T-helper 2 cell treated with Interferon-gamma antibody and Interleukin-4, amounts not matched to agents 5 μg/mL and 100 μg/mL, for 36 hours (primary cell): ENCODE results near the gene EPHA8.

Source experiments
- DNase-seq: peaks from one replicate; pipeline ENCODE4 v3.0.0; 2021; ENCODE audit warnings: low spot score
- H3K27ac Mint-ChIP-seq: one replicate; pipeline ENCODE4 v1.8.0; 2021; ENCODE audit warnings: mild to moderate bottlenecking, mixed read lengths
- H3K27me3 Mint-ChIP-seq: one replicate; pipeline ENCODE4 v1.8.0; 2021; ENCODE audit warnings: low read depth, mixed read lengths
- H3K36me3 Mint-ChIP-seq: one replicate; pipeline ENCODE4 v1.8.0; 2021; ENCODE audit warnings: low read depth, mixed read lengths
- H3K4me1 Mint-ChIP-seq: one replicate; pipeline ENCODE4 v1.8.0; 2021; ENCODE audit warnings: low read depth, mixed read lengths
- H3K4me3 Mint-ChIP-seq: one replicate; pipeline ENCODE4 v1.8.0; 2022; ENCODE audit warnings: mild to moderate bottlenecking, moderate library complexity, mixed read lengths
- H3K9me3 Mint-ChIP-seq: one replicate; pipeline ENCODE4 v1.8.0; 2021; ENCODE audit warnings: mixed read lengths

EPHA8 gene

DNA sequence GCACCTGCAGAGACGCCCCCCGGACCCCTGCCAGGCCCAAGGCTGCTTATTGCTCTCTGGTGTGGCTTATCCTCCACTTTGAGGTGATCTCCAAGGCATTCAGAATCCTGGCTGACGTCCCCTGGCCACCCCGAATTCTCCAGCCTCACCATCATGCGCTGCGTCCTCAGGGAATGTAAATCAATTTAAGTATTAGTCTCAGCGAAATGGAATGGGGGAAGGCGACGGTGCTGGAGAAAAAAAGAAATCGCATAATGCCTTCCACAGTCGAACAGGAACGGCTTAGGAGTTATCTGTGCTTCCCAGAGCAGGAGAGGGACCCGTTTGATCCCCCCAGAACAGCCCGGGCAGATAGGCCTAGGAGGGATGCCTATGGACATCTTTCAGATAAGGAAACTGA is 2.9 kb downstream of the EPHA8 start:
- no peaks in the 10 kb centered on the region for H3K36me3 Mint-ChIP-seq
- no peaks in the 10 kb centered on the region for H3K4me1 Mint-ChIP-seq
- peaks cover 31% of the 10 kb centered on the region for H3K27me3 Mint-ChIP-seq
- no peak for DNase-seq
- H3K4me3 Mint-ChIP-seq: no peak overlapping the region
- no peaks in the 10 kb centered on the region for H3K9me3 Mint-ChIP-seq
- no peak overlapping the region for H3K27ac Mint-ChIP-seq

DNA sequence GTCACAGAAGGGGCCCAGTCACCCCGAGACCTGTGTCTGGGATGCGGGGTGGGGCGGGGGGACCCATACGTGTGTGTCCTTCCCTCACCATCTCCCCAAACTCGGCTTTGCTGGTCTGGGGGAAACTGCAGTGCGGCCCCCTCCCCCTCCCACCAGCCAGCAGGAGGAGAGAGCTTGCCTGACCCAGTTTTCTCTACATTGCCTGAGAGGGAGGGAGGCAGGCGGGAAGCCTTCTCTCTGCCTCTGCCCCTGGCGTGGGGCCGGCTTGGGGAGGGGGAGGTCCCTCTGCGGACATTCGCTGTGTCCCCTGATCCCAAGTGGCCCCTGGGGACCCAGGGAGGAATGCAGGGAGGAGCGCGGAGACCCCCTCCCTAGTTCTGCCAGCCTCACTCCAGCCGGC is 3.9 kb downstream of the EPHA8 start:
- DNase-seq: no peak
- no peaks in the 10 kb centered on the region for H3K4me1 Mint-ChIP-seq
- H3K9me3 Mint-ChIP-seq: no peaks in the 10 kb centered on the region
- no peaks in the 10 kb centered on the region for H3K36me3 Mint-ChIP-seq
- no peak overlapping the region for H3K27ac Mint-ChIP-seq
- H3K27me3 Mint-ChIP-seq: peaks cover 21% of the 10 kb centered on the region
- H3K4me3 Mint-ChIP-seq: no peak overlapping the region

DNA sequence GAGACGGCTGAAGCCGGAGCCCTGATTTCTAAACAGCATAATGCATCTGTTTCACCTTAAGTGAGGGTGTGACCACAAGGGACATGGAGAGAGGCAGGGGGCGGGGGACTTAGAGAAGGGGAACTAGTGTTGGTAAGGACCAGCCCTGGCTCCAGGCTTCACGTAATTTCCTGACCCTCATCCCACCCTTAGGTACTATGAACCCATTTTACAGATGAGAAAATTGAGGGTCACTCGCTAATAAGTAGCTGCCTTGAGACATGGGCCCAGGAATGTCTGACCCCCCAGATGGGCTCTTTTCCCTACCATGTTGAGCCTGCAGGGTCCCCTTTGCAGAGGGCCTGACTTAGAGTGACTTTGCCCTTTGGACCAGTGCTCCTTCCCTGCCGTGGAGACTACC is 4.7 kb downstream of the EPHA8 start:
- Mint-ChIP-seq H3K27me3 (peaks cover 13% of the 10 kb centered on the region), H3K4me1 (no peaks in the 10 kb centered on the region), H3K27ac (no peak overlapping the region), H3K9me3 (no peaks in the 10 kb centered on the region), H3K4me3 (no peak overlapping the region), H3K36me3 (no peaks in the 10 kb centered on the region)
- no peak for DNase-seq

DNA sequence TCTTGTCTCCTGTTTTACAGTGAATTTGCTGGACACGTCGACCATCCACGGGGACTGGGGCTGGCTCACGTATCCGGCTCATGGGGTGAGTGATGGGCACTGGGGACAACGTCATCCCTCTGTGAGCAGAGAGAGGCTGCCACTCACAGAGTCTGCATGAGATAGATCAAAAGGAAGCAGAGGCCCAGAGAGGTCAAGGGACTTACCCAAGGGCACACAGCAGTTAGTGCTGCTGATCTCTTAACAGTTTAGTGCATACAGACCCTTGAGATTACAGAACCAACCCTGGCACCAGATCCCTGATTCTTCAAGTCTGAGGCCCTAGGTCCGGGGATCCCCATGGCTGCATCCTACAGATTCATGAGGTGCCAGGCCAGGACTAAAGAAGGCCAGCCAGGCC is 6.0 kb downstream of the EPHA8 start:
- Mint-ChIP-seq H3K4me1 (no peaks in the 10 kb centered on the region), H3K36me3 (no peaks in the 10 kb centered on the region), H3K27ac (no peak overlapping the region), H3K27me3 (peaks cover 7% of the 10 kb centered on the region), H3K9me3 (no peaks in the 10 kb centered on the region), H3K4me3 (no peak overlapping the region)
- no peak for DNase-seq

DNA sequence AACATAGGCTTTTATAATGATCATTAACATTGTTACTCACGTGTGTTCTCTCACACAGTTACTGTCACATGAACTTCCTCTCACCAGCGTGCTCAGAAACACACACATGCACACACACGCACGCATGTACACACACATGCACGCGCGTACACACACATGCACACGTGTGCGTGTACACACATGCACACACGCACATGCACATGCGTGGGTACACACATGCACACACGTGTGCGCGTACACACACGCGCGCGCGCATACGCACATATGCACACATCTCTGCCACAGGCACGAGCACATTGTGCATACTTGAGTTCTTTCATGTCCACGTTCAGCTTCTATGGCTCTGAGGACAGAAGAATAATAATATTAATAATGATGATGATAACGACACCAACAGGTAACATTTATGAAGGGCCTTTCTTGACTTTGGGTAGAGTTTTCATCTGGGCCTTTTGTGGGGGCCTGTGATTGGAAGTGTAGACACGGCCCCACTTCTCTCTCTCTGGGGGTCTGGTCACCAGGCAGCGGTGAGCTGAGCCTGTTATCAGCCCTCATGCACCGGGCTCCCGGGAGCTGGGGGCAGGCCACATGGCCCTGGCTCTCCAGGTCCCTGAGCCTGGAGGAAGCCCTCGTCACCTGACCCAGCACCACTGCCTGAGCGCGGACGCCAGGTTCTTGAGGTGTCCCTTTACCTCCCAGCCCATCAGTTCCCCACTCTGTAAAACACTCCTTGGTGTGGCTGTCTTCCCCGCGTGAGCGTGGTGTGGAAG is 7.0 kb downstream of the EPHA8 start:
- no peak for DNase-seq
- Mint-ChIP-seq H3K4me1 (no peaks in the 10 kb centered on the region), H3K9me3 (no peaks in the 10 kb centered on the region), H3K36me3 (no peaks in the 10 kb centered on the region), H3K27ac (no peak overlapping the region), H3K27me3 (no peaks in the 10 kb centered on the region), H3K4me3 (no peak overlapping the region)

DNA sequence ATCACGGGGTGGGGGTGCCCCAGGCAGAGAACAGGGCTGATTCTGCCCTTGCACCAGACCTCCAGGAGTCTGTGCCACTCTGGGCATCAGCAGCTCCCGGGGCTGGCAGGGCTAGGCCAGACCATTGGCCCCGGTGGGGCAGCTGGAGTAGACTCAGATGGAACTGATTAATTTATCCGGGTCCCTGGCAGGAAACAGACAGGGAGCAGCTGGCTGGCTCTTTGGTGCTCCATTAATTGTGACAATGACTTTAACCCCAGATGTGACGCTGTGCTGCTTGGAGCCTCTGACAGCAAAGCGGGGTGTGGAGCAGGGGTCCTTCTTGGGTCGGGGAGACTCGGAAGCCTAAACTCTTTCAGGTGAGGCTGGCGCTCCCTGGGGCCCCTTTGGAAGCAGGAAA is 9.5 kb downstream of the EPHA8 start:
- Mint-ChIP-seq H3K27me3 (no peaks in the 10 kb centered on the region), H3K4me1 (no peaks in the 10 kb centered on the region), H3K36me3 (no peaks in the 10 kb centered on the region), H3K4me3 (no peak overlapping the region), H3K9me3 (peaks cover 8% of the 10 kb centered on the region), H3K27ac (no peak overlapping the region)
- DNase-seq: no peak

DNA sequence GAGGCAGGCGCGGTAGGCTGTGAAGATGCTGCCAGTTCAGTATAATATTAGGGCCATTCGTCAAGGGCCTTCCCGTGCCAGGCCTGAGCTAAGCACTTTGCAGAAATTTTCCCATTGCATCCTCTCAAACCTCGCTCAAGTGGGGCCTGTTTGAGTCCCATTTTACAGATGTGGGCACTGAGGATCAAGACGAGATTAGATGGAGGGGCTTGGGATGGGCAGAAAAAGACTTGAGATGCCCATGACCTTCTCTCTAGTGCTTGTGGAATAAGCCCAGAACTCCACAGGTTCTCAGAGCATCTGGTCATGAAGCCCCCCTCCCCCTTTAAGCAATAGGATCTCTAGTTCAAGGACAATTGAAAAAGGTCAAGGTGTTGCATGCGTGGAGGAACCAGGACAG is 9.9 kb downstream of the EPHA8 start:
- H3K27ac Mint-ChIP-seq: no peak overlapping the region
- no peak for DNase-seq
- no peaks in the 10 kb centered on the region for H3K36me3 Mint-ChIP-seq
- peaks cover 12% of the 10 kb centered on the region for H3K9me3 Mint-ChIP-seq
- H3K27me3 Mint-ChIP-seq: no peaks in the 10 kb centered on the region
- H3K4me1 Mint-ChIP-seq: no peaks in the 10 kb centered on the region
- no peak overlapping the region for H3K4me3 Mint-ChIP-seq

DNA sequence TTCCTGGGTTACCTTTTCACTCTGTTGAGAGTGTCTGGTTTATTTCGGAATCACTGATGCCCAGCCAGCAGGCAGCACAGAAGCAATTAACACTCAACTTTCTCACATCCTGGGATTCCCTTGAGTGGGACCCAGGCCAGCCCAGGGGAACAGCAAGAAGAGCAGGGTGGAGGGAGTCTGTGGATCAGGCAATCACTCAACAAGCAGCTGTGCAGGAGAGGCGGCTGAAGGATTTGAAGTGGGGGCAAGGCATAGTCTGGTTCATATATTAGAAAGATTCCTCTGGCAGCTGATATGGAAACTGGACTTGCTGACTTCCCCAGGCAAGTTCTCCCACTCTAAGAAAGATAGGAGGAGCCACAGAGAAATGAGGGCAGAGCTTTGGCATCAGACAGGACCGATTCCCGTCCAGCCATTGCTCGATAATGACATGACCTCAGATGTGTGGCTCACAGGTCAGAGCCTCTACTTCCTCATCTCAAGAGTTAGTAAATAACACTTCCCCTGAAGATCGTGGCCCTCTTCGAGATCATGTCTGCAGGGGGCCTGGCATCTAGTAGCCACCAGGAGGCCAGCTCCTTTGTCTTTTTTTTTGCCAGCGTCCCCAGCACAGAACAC is 12.4 kb downstream of the EPHA8 start:
- Mint-ChIP-seq H3K27ac (no peak overlapping the region), H3K36me3 (no peaks in the 10 kb centered on the region), H3K9me3 (peaks cover 26% of the 10 kb centered on the region), H3K27me3 (no peaks in the 10 kb centered on the region), H3K4me1 (no peaks in the 10 kb centered on the region), H3K4me3 (no peak overlapping the region)
- DNase-seq: no peak

DNA sequence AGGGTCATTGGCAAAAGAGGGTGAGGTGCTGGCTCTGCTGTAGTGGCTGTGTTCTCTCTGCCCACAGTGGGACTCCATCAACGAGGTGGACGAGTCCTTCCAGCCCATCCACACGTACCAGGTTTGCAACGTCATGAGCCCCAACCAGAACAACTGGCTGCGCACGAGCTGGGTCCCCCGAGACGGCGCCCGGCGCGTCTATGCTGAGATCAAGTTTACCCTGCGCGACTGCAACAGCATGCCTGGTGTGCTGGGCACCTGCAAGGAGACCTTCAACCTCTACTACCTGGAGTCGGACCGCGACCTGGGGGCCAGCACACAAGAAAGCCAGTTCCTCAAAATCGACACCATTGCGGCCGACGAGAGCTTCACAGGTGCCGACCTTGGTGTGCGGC is 12.9 kb downstream of the EPHA8 start:
- Mint-ChIP-seq H3K27me3 (no peaks in the 10 kb centered on the region), H3K9me3 (peaks cover 26% of the 10 kb centered on the region), H3K4me1 (no peaks in the 10 kb centered on the region), H3K27ac (no peak overlapping the region), H3K4me3 (no peak overlapping the region), H3K36me3 (no peaks in the 10 kb centered on the region)
- no peak for DNase-seq

DNA sequence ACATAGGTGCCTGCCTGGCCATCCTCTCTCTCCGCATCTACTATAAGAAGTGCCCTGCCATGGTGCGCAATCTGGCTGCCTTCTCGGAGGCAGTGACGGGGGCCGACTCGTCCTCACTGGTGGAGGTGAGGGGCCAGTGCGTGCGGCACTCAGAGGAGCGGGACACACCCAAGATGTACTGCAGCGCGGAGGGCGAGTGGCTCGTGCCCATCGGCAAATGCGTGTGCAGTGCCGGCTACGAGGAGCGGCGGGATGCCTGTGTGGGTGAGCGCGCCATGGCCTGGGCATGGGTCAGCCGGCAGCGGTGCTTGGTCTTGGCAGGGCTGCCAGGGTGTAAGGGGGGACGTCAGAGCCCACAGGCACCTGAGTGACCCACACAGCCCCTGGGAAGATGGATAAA is 13.3 kb downstream of the EPHA8 start:
- Mint-ChIP-seq H3K27ac (no peak overlapping the region), H3K9me3 (peaks cover 26% of the 10 kb centered on the region), H3K36me3 (no peaks in the 10 kb centered on the region), H3K4me3 (no peak overlapping the region), H3K4me1 (no peaks in the 10 kb centered on the region), H3K27me3 (no peaks in the 10 kb centered on the region)
- DNase-seq: no peak

DNA sequence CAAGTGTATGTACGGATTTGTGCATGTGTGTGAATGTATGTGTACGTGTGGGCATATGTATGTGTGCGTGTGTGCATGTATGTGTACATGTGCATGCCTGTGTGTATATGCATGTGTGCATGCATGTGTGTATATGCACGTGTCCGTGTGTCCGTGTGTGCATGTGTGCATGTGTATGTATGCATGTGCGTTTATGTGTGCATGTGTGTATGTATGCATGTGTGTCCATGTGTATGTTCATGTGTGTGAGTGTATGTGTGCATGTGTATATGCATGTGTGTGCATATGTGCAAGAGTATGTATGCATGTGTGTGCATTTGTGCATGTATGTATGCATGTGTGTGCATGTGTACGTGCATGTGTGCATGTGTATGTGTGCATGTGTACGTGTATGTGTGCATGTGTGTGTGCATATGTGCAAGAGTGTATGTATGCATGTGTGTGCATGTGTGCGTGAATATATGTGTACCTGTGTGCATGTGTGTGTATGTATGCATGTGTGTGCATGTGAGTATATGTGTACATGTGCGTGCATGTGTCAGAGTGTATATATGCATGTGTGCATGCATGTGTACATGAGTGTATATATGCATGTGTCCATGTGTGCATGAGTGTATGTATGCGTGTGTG is 15.6 kb downstream of the EPHA8 start:
- Mint-ChIP-seq H3K27ac (no peak overlapping the region), H3K9me3 (peaks cover 26% of the 10 kb centered on the region), H3K36me3 (no peaks in the 10 kb centered on the region), H3K4me3 (no peak overlapping the region), H3K27me3 (no peaks in the 10 kb centered on the region), H3K4me1 (no peaks in the 10 kb centered on the region)
- DNase-seq: no peak

DNA sequence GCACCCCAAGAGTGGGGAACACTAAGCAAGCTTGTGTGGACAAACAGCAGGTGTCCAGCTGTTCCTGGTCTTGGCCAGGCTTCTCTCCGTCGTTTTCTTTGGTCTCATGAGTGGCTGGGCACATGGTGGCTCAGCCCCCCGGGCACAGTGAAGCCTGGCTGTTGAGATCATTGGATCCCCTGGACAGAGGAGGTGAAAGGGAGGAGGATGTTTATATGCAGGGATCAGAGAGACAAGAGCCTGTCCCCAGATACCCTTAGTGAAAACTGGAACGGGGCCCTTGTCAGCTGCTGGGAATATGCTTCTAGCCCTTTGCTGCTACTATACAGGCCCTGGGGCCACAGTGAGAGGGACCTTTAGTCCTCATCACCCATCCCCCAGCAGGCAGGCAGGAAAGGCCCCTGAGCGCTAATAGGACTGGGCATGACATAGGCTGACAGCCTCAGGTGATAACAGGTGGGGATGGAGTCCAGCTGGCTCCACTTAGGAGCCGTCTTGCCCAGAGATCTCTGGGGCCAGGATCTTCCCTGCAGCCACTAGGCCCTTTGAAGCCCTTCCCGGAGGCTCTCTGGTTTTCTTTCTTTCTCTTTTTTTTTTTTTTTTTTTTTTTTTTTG is 16.4 kb downstream of the EPHA8 start:
- DNase-seq: no peak
- H3K27ac Mint-ChIP-seq: no peak overlapping the region
- H3K4me3 Mint-ChIP-seq: no peak overlapping the region
- H3K27me3 Mint-ChIP-seq: no peaks in the 10 kb centered on the region
- H3K4me1 Mint-ChIP-seq: no peaks in the 10 kb centered on the region
- H3K9me3 Mint-ChIP-seq: peaks cover 26% of the 10 kb centered on the region
- H3K36me3 Mint-ChIP-seq: no peaks in the 10 kb centered on the region

DNA sequence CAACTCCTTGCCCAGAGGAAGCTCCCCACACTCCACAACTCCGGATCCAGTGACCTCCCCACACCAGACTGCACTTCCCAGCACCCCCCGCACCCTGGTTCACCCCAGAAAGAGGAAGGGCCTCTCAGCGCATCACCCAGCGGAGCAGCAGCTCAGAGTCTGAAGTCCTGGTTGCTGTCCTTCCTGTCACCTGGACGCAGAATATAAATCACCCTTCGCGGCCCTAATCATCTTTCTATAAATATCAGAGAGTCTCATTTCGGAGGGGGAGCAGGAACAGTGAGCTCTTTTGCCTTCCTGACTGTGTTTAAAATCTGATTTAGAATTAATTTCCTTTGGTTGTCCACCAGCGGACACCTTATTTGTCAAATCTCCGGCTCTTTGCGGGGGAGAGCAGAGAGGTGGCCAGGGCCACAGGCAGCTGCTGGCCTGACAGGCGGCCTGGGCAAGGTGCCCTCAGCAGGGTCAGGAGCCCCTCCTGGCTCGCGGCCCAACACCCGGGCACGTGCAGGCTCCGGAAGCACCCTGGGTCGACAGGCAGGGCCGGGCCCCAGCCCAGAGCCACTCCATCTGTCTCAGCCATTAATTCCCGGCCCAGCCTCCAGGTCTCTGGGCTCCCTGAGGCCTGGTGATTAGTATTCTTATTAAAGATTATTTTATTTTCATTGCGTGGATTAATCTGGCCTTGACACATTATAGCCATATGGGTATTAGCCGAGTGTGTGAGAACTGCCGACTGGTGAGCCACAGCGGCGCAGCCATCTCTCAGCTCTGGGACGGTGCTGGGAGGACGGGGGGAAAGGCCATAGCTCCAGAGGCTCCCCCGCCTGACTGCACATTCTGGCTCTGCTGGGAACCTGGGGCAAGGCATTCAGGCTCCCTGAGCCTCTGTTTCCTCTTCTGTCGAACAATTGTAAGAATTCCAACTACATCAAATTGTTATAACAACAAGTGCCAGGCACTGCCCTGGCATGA is 19.7 kb downstream of the EPHA8 start:
- H3K9me3 Mint-ChIP-seq: peaks cover 17% of the 10 kb centered on the region
- no peaks in the 10 kb centered on the region for H3K4me1 Mint-ChIP-seq
- no peak overlapping the region for H3K27ac Mint-ChIP-seq
- H3K4me3 Mint-ChIP-seq: no peak overlapping the region
- DNase-seq: no peak
- H3K27me3 Mint-ChIP-seq: no peaks in the 10 kb centered on the region
- H3K36me3 Mint-ChIP-seq: no peaks in the 10 kb centered on the region
